Activated CD4-positive, alpha-beta T cell treated with anti-CD3 and anti-CD28 coated beads, Interleukin-2, amount 10 ng/mL, durations not matched to agents 7 days and 5 days (primary cell): ENCODE data around the gene PKNOX1. TPM values are rescaled to one million over a fixed set of nuclear protein-coding genes. Genes with fewer than 3 reads are reported as not detected.
"Not testable (repeated sequence)": the region's sequence is repeated elsewhere in the genome, so short reads cannot be mapped to it uniquely, and the experiment has no call there.

Experiments used
- CTCF ChIA-PET: fragments of 350-600 bp; sonication (Branson Sonifier 250); formaldehyde crosslinking; loops from one replicate; lab custom pipeline; 2021; ENCODE audit warnings: antibody characterized with exemption; lab: Charles Lee
- POLR2A ChIA-PET: fragments of 350-600 bp; sonication (Branson Sonifier 250); formaldehyde crosslinking; loops from one replicate; lab custom pipeline; 2021; ENCODE audit warnings: antibody characterized with exemption; lab: Charles Lee
- DNase-seq: peaks from one replicate; pipeline ENCODE4 v3.0.0-alpha.2; 2020
- H3K27ac Mint-ChIP-seq: one replicate; pipeline ENCODE4 v1.8.0; 2021; ENCODE audit warnings: mild to moderate bottlenecking, moderate library complexity, mixed read lengths
- H3K27me3 Mint-ChIP-seq: one replicate; pipeline ENCODE4 v1.8.0; 2021; ENCODE audit warnings: mixed read lengths
- H3K36me3 Mint-ChIP-seq: one replicate; pipeline ENCODE4 v1.8.0; 2021; ENCODE audit warnings: low read depth, mixed read lengths
- H3K4me1 Mint-ChIP-seq: one replicate; pipeline ENCODE4 v1.8.0; 2021; ENCODE audit warnings: mixed read lengths
- H3K4me3 Mint-ChIP-seq: one replicate; pipeline ENCODE4 v1.8.0; 2021; ENCODE audit warnings: mild to moderate bottlenecking, moderate library complexity, mixed read lengths
- H3K9me3 Mint-ChIP-seq: one replicate; pipeline ENCODE4 v1.8.0; 2021; ENCODE audit warnings: mixed read lengths
- total RNA-seq, 2 experiments: library from RNA; stranded (reverse); gene quantifications; one replicate each; pipeline ENCODE4 v1.2.3, GENCODE V29; 2021

Gene PKNOX1
- total RNA-seq, 2 experiments from 2014 or later: 28.7 to 30.1 TPM

- peak overlapping the region; percentile 41 for H3K27ac Mint-ChIP-seq
- H3K36me3 Mint-ChIP-seq: peaks cover 33% of the 10 kb centered on the region
- DNase-seq: no peak
- POLR2A ChIA-PET: interaction anchor here (0.7 kb wide), 1 partner anchor 12 kb away, joined by 3 read pairs; no protein-coding TSS in a partner anchor
- CTCF ChIA-PET: no interaction called here
- H3K9me3 Mint-ChIP-seq: peaks cover 2% of the 10 kb centered on the region
- peaks cover 46% of the 10 kb centered on the region for H3K4me1 Mint-ChIP-seq
- H3K4me3 Mint-ChIP-seq: no peak overlapping the region
- H3K27me3 Mint-ChIP-seq: no peaks in the 10 kb centered on the region
These were observed 6.2 kb downstream of the PKNOX1 start for GRCh38 chr21:42980312-42981213.

- Mint-ChIP-seq H3K4me3 (no peak overlapping the region), H3K36me3 (peaks cover 33% of the 10 kb centered on the region), H3K27ac (peak overlapping the region; percentile 41), H3K4me1 (peaks cover 43% of the 10 kb centered on the region), H3K27me3 (no peaks in the 10 kb centered on the region), H3K9me3 (peaks cover 2% of the 10 kb centered on the region)
- CTCF ChIA-PET: no interaction called here
- POLR2A ChIA-PET: no interaction called here
- DNase-seq: no peak
These were observed 6.8 kb downstream of the PKNOX1 start for GRCh38 chr21:42981214-42981523.

GRCh38 chr21:42981862-42982261 is 7.5 kb downstream of the PKNOX1 start:
- peaks cover 28% of the 10 kb centered on the region for H3K36me3 Mint-ChIP-seq
- ChIA-PET POLR2A (no interaction called here), CTCF (interaction anchor here (2.3 kb wide), 1 partner anchor 8 kb away, joined by 9 read pairs; no protein-coding TSS in a partner anchor)
- peaks cover 42% of the 10 kb centered on the region for H3K4me1 Mint-ChIP-seq
- no peak for DNase-seq
- H3K27me3 Mint-ChIP-seq: no peaks in the 10 kb centered on the region
- no peak overlapping the region for H3K27ac Mint-ChIP-seq
- no peak overlapping the region for H3K4me3 Mint-ChIP-seq
- peaks cover 2% of the 10 kb centered on the region for H3K9me3 Mint-ChIP-seq

GRCh38 chr21:42983103-42983502 is 8.7 kb downstream of the PKNOX1 start:
- peak; percentile 24 for DNase-seq
- Mint-ChIP-seq H3K36me3 (peaks cover 19% of the 10 kb centered on the region), H3K9me3 (no peaks in the 10 kb centered on the region), H3K27ac (peak overlapping the region; percentile 43), H3K4me1 (peaks cover 35% of the 10 kb centered on the region), H3K27me3 (no peaks in the 10 kb centered on the region), H3K4me3 (no peak overlapping the region)
- CTCF ChIA-PET: interaction anchor here (2.3 kb wide), 1 partner anchor 10 kb away, joined by 9 read pairs; no protein-coding TSS in a partner anchor
- POLR2A ChIA-PET: interaction anchor here (1.0 kb wide), 1 partner anchor 9 kb away, joined by 3 read pairs; the partner anchor contains the start of gene PKNOX1

- ChIA-PET POLR2A (interaction anchor here (1.0 kb wide), 1 partner anchor 10 kb away, joined by 3 read pairs; the partner anchor contains the start of gene PKNOX1), CTCF (interaction anchor here (0.6 to 2.3 kb wide), 3 partner anchors 10 to 926 kb away, joined by 3 to 9 read pairs (median 3); no protein-coding TSS in a partner anchor)
- no peak overlapping the region for H3K4me3 Mint-ChIP-seq
- no peak overlapping the region for H3K27ac Mint-ChIP-seq
- H3K9me3 Mint-ChIP-seq: no peaks in the 10 kb centered on the region
- peaks cover 14% of the 10 kb centered on the region for H3K36me3 Mint-ChIP-seq
- no peaks in the 10 kb centered on the region for H3K27me3 Mint-ChIP-seq
- no peak for DNase-seq
- peaks cover 35% of the 10 kb centered on the region for H3K4me1 Mint-ChIP-seq
These were observed 9.5 kb downstream of the PKNOX1 start for GRCh38 chr21:42983869-42984268.

- CTCF ChIA-PET: no interaction called here
These were observed 11.9 kb downstream of the PKNOX1 start for GRCh38 chr21:42986125-42986783.

GRCh38 chr21:42988236-42988965 is 14.0 kb downstream of the PKNOX1 start:
- DNase-seq: no peak
- Mint-ChIP-seq H3K4me3 (no peak overlapping the region), H3K27me3 (no peaks in the 10 kb centered on the region), H3K27ac (no peak overlapping the region), H3K9me3 (no peaks in the 10 kb centered on the region), H3K4me1 (peaks cover 34% of the 10 kb centered on the region), H3K36me3 (no peaks in the 10 kb centered on the region)
- ChIA-PET POLR2A (no interaction called here), CTCF (no interaction called here)

More at GRCh38 chr21:42986125-42986783, 11.9 kb downstream of the PKNOX1 start:
- peaks cover 3% of the 10 kb centered on the region for H3K36me3 Mint-ChIP-seq
- no peak overlapping the region for H3K27ac Mint-ChIP-seq
- POLR2A ChIA-PET: no interaction called here
- no peaks in the 10 kb centered on the region for H3K9me3 Mint-ChIP-seq
- no peak for DNase-seq
- no peaks in the 10 kb centered on the region for H3K27me3 Mint-ChIP-seq
- H3K4me1 Mint-ChIP-seq: peaks cover 39% of the 10 kb centered on the region
- no peak overlapping the region for H3K4me3 Mint-ChIP-seq

GRCh38 chr21:42989370-42989769 is 15.0 kb downstream of the PKNOX1 start:
- CTCF ChIA-PET, DNase-seq, H3K36me3 Mint-ChIP-seq, H3K4me3 Mint-ChIP-seq, H3K27me3 Mint-ChIP-seq, H3K9me3 Mint-ChIP-seq: not testable (repeated sequence)
- POLR2A ChIA-PET: interaction anchor here (0.6 kb wide), 1 partner anchor 374 kb away, joined by 3 read pairs; no protein-coding TSS in a partner anchor
- peaks cover 30% of the 10 kb centered on the region for H3K4me1 Mint-ChIP-seq
- peak overlapping the region; percentile 52 for H3K27ac Mint-ChIP-seq

- DNase-seq: peak; percentile 16
- Mint-ChIP-seq H3K4me3 (no peak overlapping the region), H3K4me1 (peaks cover 28% of the 10 kb centered on the region), H3K9me3 (no peaks in the 10 kb centered on the region), H3K27ac (peak overlapping the region; percentile 52), H3K27me3 (no peaks in the 10 kb centered on the region), H3K36me3 (no peaks in the 10 kb centered on the region)
- ChIA-PET CTCF (no interaction called here), POLR2A (interaction anchor here (0.6 kb wide), 1 partner anchor 375 kb away, joined by 3 read pairs; no protein-coding TSS in a partner anchor)
These were observed 15.7 kb downstream of the PKNOX1 start for GRCh38 chr21:42989816-42990650.

- CTCF ChIA-PET: interaction anchor here (0.7 kb wide), 2 partner anchors 10 to 772 kb away, joined by 3 read pairs; no protein-coding TSS in a partner anchor
- H3K4me1 Mint-ChIP-seq: peaks cover 21% of the 10 kb centered on the region
- H3K9me3 Mint-ChIP-seq: no peaks in the 10 kb centered on the region
- DNase-seq: no peak
- no peak overlapping the region for H3K4me3 Mint-ChIP-seq
- no peaks in the 10 kb centered on the region for H3K27me3 Mint-ChIP-seq
- H3K36me3 Mint-ChIP-seq: peaks cover 5% of the 10 kb centered on the region
- POLR2A ChIA-PET: interaction anchor here (0.5 kb wide), 1 partner anchor 12 kb away, joined by 3 read pairs; no protein-coding TSS in a partner anchor
- H3K27ac Mint-ChIP-seq: no peak overlapping the region
These were observed 17.8 kb downstream of the PKNOX1 start for GRCh38 chr21:42991992-42992740.

GRCh38 chr21:42993051-42993712 is 18.8 kb downstream of the PKNOX1 start:
- H3K4me1 Mint-ChIP-seq: peaks cover 21% of the 10 kb centered on the region
- no peak for DNase-seq
- no peak overlapping the region for H3K27ac Mint-ChIP-seq
- peaks cover 7% of the 10 kb centered on the region for H3K9me3 Mint-ChIP-seq
- H3K27me3 Mint-ChIP-seq: no peaks in the 10 kb centered on the region
- CTCF ChIA-PET: no interaction called here
- POLR2A ChIA-PET: no interaction called here
- H3K36me3 Mint-ChIP-seq: peaks cover 13% of the 10 kb centered on the region
- H3K4me3 Mint-ChIP-seq: no peak overlapping the region
